ENCODE measurements around the gene DNAH2. TPM values are rescaled to one million over a fixed set of nuclear protein-coding genes. Genes with fewer than 3 reads are reported as not detected.
"Not testable (repeated sequence)": the region's sequence is repeated elsewhere in the genome, so short reads cannot be mapped to it uniquely, and the experiment has no call there.

DNAH2 gene
- polyA plus RNA-seq, 12 donors: 2.3 to 13.6 (median 3.8) TPM; not detected in 1

DNA sequence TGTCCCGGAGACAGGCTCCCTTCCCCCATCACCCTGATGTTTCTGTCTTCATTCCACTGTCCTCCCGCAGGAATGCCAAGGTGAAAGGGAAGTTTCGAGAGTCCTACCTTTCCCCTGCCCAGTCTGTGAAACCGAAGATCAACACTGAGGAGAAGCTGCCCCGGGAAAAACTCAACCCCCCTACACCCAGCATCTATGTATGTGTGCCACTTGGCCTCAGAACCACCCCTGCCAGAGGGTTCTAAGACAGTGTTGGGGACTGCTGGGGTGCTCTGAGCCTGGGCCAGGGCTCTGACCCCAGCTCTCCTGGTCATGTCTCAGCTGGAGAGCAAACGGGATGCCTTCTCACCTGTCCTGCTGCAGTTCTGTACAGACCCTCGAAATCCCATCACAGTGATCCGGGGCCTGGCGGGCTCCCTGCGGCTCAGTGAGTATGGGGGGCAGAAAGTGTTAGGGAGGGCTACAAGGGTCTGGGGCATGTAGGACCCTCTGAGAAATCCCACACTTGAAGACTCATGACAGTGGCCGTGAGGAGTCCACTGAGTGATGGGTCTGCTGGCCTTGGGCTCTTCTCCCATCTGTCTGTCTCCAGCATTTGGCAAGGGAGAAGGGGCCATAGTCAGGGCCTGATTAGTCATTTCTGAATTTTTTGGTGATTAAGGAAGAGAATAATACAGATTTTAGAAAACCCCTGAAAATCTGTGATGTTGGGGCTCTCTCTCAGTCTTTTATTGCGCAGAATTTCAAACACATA is 132.4 kb downstream of the DNAH2 start:
- DNase-seq: no peak

DNA sequence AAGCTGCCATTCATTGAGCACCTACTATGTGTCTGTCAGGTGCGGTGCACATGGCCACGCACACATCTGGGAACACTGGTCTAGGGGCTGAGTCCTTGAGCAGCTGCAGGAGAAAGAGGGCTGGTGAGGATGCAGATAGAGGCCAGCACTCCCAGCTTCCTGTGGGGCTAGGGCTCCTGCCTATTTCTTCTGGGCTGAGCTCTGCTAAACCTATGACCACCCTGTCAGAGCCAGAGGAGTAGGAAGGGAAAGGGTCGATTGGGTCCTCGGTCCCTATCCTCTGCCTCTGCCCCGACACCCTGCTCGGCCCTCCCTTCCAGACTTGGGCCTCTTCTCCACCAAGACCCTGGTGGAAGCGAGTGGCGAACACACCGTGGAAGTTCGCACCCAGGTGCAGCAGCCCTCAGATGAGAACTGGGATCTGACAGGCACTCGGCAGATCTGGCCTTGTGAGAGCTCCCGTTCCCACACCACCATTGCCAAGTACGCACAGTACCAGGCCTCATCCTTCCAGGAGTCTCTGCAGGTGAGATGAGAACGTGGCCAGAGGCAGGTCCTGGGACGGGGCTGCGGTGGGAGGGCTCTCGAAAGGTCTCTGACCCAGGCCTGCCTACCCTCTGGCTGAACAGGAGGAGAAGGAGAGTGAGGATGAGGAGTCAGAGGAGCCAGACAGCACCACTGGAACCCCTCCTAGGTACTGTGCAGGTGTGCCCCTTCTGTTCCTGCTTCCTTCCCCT is 133.3 kb downstream of the DNAH2 start:
- no peak for DNase-seq

DNA sequence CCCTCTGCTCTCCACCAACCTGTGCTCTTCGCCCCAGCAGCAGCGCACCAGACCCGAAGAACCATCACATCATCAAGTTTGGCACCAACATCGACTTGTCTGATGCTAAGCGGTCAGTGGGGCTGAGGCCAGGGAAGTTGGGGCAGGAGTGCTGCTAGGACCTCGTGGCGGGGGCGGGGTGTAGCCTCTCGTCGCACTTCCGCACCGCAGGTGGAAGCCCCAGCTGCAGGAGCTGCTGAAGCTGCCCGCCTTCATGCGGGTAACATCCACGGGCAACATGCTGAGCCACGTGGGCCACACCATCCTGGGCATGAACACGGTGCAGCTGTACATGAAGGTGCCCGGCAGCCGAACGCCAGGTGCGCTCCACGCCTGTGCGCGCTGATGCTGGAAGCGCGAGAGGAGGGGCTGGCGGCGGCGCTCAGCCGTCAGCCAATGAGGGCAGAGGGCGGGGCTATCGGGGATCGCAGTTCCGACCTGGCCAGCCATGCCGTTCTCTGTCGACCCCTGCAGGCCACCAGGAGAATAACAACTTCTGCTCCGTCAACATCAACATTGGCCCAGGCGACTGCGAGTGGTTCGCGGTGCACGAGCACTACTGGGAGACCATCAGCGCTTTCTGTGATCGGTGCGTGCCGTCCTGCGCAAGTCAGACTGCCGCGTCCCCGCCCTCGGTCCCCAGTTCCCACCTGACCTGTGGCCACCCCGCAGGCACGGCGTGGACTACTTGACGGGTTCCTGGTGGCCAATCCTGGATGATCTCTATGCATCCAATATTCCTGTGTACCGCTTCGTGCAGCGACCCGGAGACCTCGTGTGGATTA is 134.1 kb downstream of the DNAH2 start:
- DNase-seq: peak; percentile 92

DNA sequence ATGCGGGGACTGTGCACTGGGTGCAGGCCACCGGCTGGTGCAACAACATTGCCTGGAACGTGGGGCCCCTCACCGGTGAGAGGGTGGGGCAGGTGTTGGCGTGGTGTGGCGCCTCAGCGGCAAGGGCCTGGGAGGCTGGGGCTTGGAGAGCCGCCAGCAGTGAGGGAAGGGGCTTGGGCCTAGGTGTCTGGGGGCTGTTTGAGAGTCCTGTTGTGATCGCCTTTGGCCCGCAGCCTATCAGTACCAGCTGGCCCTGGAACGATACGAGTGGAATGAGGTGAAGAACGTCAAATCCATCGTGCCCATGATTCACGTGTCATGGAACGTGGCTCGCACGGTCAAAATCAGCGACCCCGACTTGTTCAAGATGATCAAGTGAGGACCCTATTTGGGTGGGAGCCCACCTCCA is 134.7 kb downstream of the DNAH2 start:
- no peak for DNase-seq

DNA sequence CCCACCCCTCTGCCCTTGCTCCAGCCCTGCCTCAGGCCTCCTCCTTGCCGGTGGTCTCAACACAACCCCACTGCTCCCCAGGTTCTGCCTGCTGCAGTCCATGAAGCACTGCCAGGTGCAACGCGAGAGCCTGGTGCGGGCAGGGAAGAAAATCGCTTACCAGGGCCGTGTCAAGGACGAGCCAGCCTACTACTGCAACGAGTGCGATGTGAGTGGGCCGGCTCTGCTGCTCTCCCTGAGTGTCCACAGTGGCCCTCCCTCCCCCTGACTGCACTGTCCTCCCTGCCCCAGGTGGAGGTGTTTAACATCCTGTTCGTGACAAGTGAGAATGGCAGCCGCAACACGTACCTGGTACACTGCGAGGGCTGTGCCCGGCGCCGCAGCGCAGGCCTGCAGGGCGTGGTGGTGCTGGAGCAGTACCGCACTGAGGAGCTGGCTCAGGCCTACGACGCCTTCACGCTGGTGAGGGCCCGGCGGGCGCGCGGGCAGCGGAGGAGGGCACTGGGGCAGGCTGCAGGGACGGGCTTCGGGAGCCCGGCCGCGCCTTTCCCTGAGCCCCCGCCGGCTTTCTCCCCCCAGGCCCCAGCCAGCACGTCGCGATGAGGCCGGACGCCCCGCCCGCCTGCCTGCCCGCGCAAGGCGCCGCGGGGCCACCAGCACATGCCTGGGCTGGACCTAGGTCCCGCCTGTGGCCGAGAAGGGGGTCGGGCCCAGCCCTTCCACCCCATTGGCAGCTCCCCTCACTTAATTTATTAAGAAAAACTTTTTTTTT is 135.6 kb downstream of the DNAH2 start:
- DNase-seq: no peak

DNA sequence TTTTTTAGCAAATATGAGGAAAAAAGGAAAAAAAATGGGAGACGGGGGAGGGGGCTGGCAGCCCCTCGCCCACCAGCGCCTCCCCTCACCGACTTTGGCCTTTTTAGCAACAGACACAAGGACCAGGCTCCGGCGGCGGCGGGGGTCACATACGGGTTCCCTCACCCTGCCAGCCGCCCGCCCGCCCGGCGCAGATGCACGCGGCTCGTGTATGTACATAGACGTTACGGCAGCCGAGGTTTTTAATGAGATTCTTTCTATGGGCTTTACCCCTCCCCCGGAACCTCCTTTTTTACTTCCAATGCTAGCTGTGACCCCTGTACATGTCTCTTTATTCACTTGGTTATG is 136.1 kb downstream of the DNAH2 start:
- no peak for DNase-seq

DNA sequence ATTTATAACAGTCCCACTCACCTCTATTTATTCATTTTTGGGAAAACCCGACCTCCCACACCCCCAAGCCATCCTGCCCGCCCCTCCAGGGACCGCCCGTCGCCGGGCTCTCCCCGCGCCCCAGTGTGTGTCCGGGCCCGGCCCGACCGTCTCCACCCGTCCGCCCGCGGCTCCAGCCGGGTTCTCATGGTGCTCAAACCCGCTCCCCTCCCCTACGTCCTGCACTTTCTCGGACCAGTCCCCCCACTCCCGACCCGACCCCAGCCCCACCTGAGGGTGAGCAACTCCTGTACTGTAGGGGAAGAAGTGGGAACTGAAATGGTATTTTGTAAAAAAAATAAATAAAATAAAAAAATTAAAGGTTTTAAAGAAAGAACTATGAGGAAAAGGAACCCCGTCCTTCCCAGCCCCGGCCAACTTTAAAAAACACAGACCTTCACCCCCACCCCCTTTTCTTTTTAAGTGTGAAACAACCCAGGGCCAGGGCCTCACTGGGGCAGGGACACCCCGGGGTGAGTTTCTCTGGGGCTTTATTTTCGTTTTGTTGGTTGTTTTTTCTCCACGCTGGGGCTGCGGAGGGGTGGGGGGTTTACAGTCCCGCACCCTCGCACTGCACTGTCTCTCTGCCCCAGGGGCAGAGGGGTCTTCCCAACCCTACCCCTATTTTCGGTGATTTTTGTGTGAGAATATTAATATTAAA is 136.7 kb downstream of the DNAH2 start:
- no peak for DNase-seq

DNA sequence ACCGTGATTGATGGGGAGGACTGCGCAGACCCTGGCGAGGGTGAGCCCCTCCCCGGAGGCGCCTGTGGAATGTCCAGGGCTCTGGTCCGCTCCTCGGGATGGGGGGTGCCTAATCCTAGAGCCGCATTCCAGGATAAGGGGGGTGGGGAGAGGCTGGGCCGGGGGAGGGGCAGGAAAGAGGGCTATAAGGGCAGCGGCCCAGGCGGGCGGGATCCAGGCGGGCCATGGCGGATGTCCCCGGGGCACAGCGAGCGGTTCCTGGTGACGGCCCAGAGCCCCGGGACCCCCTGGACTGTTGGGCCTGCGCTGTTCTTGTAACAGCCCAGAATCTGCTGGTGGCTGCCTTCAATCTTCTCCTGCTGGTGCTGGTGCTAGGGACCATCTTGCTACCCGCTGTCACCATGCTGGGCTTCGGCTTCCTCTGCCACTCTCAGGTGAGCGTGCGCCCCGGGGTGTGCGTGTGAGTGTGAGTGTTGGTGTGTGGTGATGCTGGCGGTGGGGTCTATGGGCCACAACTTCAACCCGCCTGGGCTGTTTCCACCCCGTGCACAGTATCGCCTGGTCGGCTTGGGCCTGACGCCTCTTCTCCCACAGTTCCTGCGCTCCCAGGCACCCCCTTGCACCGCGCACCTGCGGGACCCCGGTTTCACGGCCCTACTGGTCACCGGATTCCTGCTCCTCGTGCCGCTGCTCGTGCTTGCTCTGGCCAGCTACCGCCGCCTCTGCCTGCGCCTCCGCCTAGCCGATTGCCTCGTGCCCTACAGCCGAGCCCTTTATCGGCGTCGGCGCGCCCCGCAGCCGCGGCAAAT is 137.5 kb downstream of the DNAH2 start, which contains the start of gene TMEM88:
TSS of gene TMEM88 (plus strand) at position 216 of the 809 bp plus-strand sequence. CDS start at position 225, 9 bp downstream.
- no peak for DNase-seq

DNA sequence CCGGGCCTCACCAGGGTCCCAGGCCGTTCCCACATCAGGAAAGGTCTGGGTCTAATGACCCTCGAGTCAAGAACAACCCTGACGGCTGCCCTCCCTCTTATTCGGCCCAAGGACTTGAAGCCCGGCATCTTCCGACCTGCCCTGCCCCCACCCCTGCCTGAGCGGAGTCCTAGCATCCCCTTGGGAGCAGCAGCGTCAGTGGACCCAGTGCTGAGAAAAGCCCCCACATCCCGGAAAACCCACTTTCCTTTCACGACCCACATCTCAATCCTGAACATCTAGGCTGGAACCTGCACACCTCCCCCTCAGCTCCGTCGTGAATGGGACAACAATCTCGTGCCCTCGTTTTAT is 138.1 kb downstream of the DNAH2 start:
- no peak for DNase-seq

DNA sequence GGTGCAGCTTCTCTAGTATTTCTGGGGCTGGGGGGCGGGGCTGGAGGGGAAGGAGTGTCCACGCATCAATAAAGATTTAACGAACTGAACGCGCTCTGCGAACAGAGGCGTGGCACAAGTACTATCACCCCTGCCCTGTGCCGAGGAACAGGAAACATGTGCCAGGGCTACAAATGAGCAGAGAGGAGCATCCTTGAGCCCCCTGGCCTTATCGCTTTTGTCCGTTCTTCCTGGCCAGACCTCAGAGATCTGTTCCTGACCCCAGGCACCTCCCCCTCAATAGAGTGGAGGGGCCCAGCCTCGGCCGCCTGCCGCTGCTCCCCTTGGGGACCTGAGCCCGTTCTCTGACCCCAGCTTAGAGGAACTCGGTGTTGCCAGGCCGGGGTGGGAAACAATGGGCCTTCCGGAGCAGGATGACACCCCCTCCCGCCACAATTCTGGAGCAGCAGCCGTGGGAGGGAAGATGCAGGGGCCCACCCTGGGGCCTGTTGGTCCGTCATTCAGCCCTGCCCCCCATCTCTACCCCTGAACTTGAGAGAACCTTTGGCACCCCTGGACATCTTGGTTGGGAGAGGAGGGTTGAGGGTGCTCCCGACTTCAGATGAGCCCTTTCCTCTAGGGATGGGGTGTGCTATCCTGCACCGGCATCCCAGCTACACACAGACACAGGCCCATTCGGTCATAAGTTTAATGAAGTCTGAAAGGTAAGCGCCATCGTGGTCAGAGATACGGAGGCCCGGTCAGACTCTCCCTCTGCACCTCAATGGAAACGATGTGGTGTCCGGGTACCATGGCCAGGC is 138.7 kb downstream of the DNAH2 start:
- DNase-seq: peak; percentile 53

DNA sequence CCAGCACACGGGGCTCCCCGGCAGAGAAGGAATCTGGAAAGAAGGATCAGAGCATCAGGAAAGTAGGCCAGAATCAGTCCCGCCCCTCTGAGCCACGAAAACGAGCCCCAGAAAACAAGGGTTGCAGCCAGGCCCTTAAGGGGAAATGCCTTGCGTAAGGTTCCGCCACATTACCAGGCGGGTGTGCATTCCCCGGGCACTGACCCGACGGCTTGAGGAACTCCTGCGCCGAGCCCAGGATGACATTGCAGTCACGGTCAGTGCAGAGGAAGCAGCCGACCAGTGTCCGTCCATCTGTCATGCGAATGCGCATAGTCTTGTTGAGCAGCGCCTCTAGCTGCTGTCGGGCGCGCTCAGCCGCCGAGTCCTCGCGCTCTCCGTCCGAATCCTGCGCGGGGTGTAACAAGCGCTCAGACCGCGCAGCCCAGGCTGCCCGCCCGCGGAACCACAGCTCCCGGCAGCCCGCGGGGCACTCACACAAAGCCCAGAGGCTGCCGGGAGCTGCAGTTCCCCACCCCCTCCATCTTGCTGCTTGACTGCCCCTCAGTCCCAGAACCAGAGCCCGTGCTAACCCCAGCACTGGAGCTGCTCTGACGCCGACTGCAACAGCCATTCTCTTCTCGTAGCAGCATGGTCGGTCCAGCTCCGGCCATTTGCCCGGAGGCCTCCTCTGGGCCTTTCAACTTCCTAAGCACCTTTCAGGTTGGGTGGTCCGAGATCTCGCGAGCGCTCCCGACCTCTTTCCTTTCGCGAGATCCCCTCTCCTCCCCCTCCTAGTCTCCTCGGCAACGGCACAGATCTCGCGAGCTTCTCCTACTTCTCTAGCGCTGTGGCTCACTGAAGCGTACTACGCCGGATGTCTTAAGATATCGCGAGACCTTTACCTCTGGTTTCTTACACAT is 139.5 kb downstream of the DNAH2 start, which contains the start of gene NAA38:
TSS of gene NAA38 (minus strand) at position 749 of the 902 bp plus-strand sequence. CDS start at position 653, 96 bp downstream.
- DNase-seq: peak; percentile 99

DNA sequence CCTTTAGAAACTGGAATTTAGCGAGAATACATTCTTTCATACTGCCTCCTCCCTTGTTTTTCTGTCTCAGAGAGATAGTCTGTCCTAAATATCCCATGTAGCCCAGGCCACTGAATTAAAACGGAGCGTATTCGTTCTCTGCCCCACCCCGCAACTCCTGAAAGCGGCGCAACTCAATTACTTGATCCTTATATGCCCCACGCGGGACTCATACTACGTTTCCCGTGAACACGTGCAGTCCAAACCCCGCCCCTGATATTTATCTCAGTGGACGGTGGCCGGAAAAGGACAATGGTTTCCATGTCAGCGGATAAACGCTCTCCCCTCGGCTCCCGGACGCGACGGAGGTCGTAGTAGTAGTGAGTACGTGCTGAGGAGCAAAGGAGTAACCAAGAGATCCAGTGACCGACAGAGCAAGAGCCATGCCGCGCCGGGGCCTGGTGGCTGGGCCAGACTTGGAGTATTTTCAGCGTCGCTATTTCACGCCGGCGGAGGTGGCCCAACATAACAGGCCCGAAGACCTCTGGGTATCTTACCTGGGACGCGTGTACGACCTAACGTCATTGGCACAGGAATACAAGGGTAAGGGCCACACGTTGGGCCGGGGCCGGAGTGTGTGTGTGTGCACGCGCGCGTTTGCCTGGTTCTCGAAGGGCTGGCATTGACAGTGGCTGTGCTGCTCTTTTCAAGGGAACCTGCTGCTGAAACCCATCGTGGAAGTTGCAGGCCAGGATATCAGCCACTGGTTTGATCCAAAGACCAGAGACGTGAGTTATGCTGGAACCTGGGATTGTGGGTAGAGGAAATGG is 140.4 kb downstream of the DNAH2 start, which contains the start of gene CYB5D1:
TSS of gene CYB5D1 (plus strand) at position 291 of the 809 bp plus-strand sequence. CDS start at position 423, 132 bp downstream.
- DNase-seq: peak; percentile 94

DNA sequence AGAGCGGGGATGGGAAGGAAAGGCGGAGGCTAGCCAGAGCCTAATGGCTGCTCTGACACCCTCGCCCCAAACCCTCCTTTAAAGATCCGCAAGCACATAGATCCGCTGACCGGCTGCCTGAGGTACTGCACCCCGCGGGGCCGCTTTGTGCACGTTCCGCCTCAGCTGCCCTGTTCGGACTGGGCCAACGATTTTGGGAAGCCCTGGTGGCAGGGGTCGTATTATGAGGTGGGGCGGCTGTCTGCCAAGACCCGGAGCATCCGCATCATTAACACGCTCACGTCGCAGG is 140.9 kb downstream of the DNAH2 start:
- no peak for DNase-seq

DNA sequence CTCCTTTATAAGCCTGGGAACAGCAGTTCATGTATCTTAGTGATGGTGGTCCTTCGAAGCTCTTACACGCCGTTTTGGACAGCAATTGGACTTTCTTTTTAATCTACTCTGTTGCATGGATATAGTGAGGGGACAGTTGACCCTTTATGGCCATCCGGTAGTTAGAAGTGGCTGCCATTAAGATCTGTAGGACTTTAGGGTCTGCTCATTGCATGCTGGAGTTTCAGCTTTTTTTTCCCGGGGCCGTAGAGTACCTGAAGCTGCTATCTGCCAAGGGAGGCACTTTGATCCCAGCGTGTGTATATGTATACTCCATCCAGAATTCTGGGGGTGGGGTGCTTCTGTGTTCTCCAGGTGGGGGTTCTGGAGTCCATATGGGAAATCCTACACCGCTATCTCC is 141.5 kb downstream of the DNAH2 start:
- DNase-seq: no peak

DNA sequence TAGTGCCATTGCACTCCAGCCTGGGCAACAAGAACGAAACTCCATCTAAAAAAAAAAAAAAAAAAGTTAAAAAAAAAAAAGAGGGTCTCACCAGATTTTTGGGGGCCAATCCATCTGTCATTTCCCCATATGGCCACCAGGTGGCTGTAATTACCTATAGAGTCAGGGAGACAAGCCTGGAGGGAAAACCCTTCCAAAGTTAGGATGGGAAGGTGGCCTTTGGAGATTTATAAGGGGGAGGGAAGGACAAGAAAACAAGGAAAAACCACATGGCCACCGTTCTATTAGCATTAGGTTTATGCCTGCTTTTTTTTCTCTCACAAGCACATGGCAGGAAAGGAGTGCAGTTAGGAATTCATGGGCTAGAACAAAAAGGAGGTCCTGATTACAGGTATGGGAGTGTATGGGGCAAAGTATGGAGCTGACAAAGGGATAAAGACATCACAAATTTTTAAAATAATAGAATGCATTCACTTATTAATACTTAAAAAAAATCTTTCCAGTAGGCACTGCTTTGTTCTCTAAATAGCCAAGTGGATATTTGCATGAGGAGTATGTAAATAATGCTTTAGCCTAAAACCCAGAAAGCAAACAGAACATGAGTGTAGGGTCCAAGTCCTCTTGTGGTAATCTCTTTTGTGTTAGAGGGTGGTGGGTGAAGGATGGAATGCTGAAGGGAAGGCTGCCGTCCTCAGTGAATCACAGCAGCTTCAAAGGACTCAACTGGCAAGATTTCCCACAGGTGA is 145.3 kb downstream of the DNAH2 start:
- peak; percentile 65 for DNase-seq

DNA sequence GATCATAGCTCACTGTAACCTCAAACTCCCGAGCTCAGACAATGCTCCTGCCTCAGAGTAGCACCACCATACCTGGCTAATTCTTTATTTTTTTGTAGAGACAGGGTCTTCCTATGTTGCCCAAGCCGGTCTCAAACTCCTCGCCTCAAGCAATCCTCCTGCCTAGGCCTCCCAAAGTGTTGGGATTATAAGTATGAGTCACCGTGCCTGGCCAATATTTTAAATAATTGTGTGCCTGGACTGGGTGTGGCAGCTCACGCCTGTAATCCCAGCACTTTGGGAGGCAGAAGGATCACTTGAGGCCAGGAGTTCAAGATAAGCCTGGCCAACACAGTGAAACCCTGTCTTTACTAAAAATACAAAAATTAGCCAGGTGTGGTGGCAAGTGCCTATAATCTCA is 146.8 kb downstream of the DNAH2 start:
- DNase-seq: not testable (repeated sequence)
